HCEC 1CT (cell line): ENCODE data around the gene PLXNA4.

Experiments
- DNase-seq: peaks from one replicate; pipeline ENCODE4 v3.0.0-alpha.2; 2017

The PLXNA4 gene

GRCh38 chr7:132100981-132101380, 475.3 kb downstream of the PLXNA4 start:
- no peak for DNase-seq

- no peak for DNase-seq
Measured at GRCh38 chr7:132100483-132100882, 475.8 kb downstream of the PLXNA4 start.

GRCh38 chr7:132099163-132099562, 477.1 kb downstream of the PLXNA4 start:
- no peak for DNase-seq

DNA sequence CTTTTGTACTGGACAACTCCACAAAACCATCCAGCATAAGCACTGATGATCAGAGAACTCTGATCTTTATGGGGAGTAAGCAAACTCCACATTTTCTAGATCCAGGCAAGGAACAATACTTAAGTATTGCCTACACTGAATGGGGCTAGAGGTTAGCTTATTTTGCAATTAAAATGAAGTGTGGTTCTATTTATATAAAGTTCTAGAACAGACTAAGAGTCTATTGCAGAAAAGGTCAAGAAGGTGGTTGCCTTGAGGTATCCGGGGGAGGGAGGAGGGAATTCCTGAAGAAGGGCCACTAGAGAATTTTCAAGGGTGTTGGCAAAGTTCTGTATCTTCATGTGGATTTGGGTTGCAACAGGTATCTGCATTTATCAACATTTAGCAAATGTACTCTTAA, 477.9 kb downstream of the PLXNA4 start:
- DNase-seq = no peak

DNA sequence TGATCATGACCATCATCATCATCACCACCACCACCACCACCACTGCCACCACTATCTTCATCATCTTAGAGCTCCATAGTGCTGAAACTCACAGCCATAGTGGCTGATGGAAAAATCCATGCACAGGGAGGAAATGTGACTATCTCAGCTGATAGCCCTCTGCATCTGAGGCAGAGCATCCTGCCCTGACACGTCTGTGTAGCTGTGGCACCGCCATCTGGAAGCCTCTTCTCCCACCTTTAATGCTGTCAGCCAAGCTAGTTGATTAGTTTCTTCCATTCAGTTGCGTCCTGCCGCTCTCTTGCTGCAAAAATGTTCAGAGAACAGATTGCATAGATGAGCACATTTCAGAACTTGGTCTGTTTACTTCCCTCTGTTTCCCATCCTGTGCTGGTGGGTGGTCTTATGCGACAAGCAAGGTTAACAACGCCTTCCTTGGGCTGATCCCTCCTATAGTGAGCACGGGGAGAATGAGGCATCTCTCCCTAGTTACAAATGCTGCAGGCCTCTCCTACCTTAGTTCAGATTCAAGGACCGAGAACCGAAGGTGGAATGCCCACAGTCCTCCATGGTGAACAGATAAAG, 478.6 kb downstream of the PLXNA4 start:
- DNase-seq = no peak

DNA sequence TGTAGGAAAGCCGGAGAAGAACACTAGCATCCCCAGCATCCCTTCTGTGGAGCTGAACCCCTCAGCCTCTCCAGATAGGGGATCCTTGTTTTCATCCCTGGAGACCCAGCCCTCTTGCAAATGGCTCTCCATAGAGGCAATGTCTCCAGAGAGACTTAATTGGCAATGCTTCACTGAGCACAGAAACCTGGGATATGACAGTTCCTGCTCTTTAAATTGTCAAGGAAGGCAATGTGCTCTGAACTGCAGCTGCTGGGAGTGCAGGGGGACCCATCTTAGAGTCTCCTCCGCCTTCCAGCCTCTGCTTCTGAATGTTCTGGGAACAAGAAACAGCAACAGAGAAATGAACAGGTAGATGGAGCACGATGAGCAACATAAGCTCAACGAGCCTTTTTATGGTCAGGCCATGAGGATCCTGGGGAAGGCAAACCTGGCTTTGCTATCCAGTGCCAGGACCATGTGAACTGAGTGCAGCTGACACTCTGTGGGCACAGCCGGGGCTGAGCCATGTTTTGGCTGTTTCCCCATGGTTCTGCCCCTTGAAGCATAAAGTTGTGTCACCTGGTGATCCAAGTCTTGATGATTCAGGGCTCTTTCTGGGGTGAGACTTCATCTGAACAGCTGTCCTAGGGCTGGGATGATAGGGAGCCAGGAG, 481.0 kb downstream of the PLXNA4 start:
- DNase-seq = no peak

- no peak for DNase-seq
Measured at GRCh38 chr7:132092106-132092505, 484.2 kb downstream of the PLXNA4 start.

- DNase-seq = no peak
Measured at GRCh38 chr7:132091706-132092105, 484.6 kb downstream of the PLXNA4 start.

DNA sequence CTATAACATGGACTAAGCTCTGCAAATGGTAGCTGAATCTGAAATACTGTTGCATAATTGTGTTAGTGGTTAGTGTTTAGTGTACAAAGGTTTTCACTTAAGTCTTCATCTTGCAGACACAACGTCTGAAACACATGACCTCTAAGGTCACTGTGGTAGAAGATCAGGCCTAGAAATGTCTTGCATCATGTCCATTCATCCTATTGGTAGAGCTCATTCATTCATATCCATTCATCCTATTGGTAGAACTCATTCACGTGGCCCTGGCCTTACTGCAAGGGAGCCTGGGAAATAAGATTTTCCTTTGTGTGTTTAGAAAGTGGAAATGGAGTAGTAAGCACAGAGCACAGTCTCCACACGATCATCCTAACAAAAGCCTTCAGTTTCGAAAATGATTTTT, 485.8 kb downstream of the PLXNA4 start:
- no peak for DNase-seq

GRCh38 chr7:132089356-132089755, 486.9 kb downstream of the PLXNA4 start:
- DNase-seq = no peak

- DNase-seq = no peak
Measured at GRCh38 chr7:132087421-132087820, 488.8 kb downstream of the PLXNA4 start.

DNA sequence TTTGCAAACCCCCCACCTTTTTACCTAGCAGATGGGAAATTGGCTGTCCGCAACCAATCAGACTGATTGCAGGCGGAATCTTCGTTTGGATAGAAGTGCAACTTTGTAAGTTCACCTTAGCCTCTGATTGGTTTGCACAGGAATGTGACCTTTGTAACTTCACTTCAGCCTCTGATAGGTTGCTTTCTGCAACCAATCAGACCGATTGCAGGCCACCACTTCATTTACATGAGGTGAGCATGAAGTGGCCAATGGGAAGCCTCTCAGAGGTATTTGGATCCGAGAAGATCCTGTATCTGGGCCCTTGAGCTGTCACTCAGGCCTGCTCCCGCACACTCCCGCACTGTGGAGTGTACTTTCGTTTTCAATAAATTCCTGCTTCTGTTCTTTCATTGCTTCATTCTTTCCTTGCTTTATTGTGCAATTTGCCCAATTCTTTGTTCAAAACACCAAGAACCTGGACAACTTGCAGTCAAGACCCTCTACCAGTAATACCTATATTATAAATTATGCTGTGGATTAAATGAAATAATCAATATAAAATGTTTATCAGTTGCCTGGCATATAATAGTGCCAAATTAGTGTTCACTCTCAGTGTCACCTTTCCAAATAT, 491.4 kb downstream of the PLXNA4 start:
- no peak for DNase-seq

DNA sequence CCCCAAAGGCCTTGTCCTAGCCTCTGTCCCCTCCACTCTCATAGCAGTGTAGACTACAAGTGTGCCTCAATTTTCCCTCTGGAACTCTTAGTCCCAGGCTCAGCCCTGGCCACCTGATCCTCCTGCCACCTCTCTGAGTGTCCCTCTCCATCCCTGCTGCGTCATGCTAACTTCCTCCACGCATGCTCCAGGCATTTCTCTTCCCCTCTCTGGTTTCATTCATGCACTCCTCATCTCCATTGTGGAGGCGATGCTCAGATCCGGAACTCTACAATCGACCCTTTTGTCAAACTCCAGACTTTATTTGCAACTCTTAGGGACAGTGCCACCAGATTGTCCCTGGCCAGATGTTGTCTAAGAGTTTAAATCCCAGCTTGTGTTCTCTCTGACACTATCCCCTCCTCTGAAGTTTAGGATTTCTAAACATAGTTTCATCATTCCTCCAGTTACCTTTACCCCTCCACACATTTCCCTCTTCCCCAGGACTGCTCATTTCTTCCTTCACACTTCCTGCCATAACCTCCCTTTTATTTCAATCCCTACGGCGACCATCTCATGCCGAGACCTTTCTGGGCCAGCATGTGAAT, 492.6 kb downstream of the PLXNA4 start:
- DNase-seq = no peak

- DNase-seq = no peak
Measured at GRCh38 chr7:132083126-132083525, 493.1 kb downstream of the PLXNA4 start.

- no peak for DNase-seq
Measured at GRCh38 chr7:132082394-132082793, 493.9 kb downstream of the PLXNA4 start.

- no peak for DNase-seq
Measured at GRCh38 chr7:132081686-132082085, 494.6 kb downstream of the PLXNA4 start.

GRCh38 chr7:132080967-132081668, 495.2 kb downstream of the PLXNA4 start:
- peak; percentile 50 for DNase-seq

DNA sequence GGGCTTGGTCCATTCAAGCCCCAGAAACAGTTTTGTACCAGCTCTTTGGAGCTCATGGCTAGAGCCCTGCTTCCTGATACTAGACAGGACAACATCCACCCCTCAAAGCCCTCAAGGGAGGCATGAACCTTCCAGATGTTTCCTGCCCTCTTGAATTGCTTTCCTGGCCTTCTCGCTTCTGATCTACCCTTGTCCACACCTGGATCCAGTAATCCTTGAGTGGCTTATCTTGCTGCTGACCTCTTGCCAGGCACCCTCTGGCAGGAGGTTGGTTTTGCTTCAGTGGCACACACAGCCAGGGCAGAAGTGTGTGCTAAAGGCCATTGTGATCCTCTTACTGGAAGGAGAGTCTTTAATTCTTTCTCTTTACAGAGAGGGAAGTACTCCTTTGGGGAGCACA, 495.8 kb downstream of the PLXNA4 start:
- DNase-seq = no peak

GRCh38 chr7:132078891-132079735, 497.2 kb downstream of the PLXNA4 start:
- DNase-seq = no peak

DNA sequence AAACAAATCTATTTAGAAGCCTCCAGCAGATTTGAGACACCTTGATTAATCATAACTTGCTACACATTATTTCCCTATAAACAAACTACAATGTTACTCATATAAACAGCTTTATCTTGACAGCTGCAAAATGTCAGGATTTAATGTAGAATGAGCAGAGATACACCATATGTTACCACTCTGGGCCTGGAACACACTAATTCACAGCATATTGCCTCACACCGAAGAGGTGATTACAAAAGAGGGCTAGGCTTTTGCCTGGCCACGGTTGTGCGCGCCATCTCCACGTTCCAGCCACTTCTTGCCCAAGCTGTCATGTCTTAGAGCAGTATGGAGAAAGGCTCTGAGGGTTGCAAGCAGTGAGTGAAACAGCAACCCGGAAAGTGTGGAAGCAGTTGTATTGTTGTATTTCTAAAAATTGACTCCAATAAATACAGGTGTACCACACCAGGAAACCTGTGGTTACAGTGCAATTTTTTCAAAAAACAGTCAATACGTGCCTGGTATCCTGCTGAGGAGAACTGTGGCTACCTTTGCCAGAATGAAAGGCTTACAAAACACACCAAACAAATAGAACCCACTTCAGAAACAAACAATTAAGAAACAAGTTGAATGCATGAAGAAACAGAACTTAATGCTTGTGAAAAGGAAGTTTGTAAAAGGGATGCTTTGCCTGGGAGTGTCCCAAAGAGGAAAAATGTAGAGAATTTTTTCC, 498.1 kb downstream of the PLXNA4 start:
- DNase-seq = peak; percentile 83

- DNase-seq = no peak
Measured at GRCh38 chr7:132076301-132077035, 499.8 kb downstream of the PLXNA4 start.
